Activated T-cell treated with anti-CD3 and anti-CD28 coated beads, Interleukin-2, amount 50 U/mL, for 24 hours (primary cell): ENCODE measurements around the gene KRR1.
"Not testable (repeated sequence)": the region's sequence is repeated elsewhere in the genome, so short reads cannot be mapped to it uniquely, and the experiment has no call there.

Source experiments
- DNase-seq: peaks from one replicate; pipeline ENCODE4 v3.0.0-alpha.2; 2020
- H3K27ac Mint-ChIP-seq: 2 replicates; pipeline ENCODE4 v1.8.0; 2020; ENCODE audit warnings: mild to moderate bottlenecking, mixed read lengths
- H3K27me3 Mint-ChIP-seq: 2 replicates; pipeline ENCODE4 v1.8.0; 2020; ENCODE audit warnings: mixed read lengths
- H3K36me3 Mint-ChIP-seq: 2 replicates; pipeline ENCODE4 v1.8.0; 2020; ENCODE audit warnings: low read depth, mixed read lengths
- H3K4me1 Mint-ChIP-seq: 2 replicates; pipeline ENCODE4 v1.8.0; 2020; ENCODE audit warnings: low read depth, mixed read lengths
- H3K4me3 Mint-ChIP-seq: 2 replicates; pipeline ENCODE4 v1.8.0; 2020; ENCODE audit warnings: mild to moderate bottlenecking, moderate library complexity, mixed read lengths
- H3K9me3 Mint-ChIP-seq: 2 replicates; pipeline ENCODE4 v1.8.0; 2020; ENCODE audit warnings: mixed read lengths

Gene KRR1

DNA sequence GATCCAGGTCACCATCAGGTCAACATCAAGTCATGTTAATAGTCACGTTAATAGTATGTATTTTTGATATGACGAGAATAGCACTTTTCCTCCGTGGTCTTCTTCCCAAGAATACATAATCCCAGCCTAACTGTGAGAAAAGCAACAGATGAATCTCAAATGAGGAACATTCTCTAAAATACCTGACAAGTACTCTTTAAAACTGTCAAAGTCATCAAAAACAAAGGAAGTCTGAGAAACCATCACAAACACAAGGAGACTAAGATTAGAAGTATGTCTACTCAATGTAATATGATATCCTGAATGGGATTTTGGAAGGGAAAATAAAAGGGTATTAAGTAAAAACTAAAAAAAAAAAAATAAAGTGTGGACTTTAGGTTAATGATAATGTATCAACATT, 67.7 kb downstream of the KRR1 start:
- no peaks in the 10 kb centered on the region for H3K9me3 Mint-ChIP-seq
- no peak overlapping the region for H3K4me3 Mint-ChIP-seq
- no peak for DNase-seq
- H3K27ac Mint-ChIP-seq: no peak overlapping the region
- no peaks in the 10 kb centered on the region for H3K36me3 Mint-ChIP-seq
- H3K27me3 Mint-ChIP-seq: peaks cover 13% of the 10 kb centered on the region
- H3K4me1 Mint-ChIP-seq: peaks cover 3% of the 10 kb centered on the region

DNA sequence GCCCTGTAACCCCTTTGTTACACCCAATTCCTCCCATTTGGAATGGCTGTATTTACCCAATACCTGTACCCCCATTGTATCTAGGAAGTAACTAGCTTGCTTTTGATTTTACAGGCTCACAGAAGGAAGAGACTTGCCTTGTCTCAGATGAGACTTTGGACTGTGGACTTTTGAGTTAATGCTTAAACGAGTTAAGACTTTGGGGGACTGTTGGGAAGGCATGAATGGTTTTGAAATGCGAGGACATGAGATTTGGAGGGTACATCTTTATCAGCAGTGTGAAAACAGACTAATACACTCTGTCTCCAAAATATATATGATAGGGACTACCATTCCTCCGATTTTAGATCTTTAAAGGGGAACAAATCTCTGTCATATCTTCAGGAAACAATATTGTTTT, 69.0 kb downstream of the KRR1 start:
- H3K27me3 Mint-ChIP-seq: peaks cover 13% of the 10 kb centered on the region
- H3K4me1 Mint-ChIP-seq, H3K27ac Mint-ChIP-seq, H3K4me3 Mint-ChIP-seq, H3K9me3 Mint-ChIP-seq, H3K36me3 Mint-ChIP-seq, DNase-seq: not testable (repeated sequence)

DNA sequence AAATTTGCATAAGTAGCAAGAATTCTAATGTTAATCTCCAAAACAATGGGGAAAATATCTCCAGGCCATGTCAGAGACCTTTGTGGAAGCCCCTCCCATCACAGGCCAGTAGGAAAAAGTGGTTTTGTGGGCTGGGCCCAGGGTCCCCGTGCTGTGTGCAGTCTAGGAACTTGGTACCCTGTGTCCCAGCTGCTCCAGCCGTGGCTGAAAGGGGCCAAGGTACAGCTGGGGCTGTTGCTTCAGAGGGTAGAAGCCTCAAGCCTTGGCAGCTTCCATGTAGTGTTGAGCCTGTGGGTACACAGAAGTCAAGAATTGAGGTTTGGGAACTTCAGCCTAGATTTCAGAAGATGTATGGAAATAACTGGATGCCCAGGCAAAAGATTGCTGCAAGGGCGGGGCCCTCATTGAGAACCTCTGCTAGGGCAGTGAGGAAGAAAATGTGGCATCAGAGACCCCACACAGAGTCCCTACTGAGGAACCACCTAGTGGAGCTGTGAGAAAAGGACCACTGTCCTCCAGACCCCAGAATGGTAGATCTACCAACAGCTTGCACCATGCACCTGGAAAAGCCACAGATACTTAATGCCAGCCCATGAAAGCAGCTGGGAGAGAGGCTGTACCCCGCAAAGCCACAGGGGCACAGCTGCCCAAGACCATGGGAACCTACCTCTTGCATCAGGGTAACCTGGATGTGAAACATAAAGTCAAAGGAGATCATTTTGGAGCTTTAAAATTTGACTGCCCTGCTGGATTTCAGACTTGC, 69.5 kb downstream of the KRR1 start:
- H3K27ac Mint-ChIP-seq, H3K36me3 Mint-ChIP-seq, H3K4me3 Mint-ChIP-seq, DNase-seq, H3K4me1 Mint-ChIP-seq, H3K9me3 Mint-ChIP-seq: not testable (repeated sequence)
- peaks cover 13% of the 10 kb centered on the region for H3K27me3 Mint-ChIP-seq
